Keratinocyte (primary cell): Measurements from ENCODE around the gene MYCBP2. TPM values are rescaled to one million over a fixed set of nuclear protein-coding genes. Genes with fewer than 3 reads are reported as not detected.

Source experiments
- DNase-seq: peaks from one replicate; pipeline ENCODE4 v3.0.0-alpha.2; 2011; ENCODE audit warnings: low read depth, missing footprints, low spot score
- FAIRE-seq: peaks from 2 replicates; lab custom pipeline; 2011; peaks lifted over from hg19 to GRCh38; lab: Jason Lieb, UNC
- H2AFZ ChIP-seq: 2 replicates; pipeline ENCODE4 v1.6.0; 2012; ENCODE audit warnings: low read length, control low read depth, inconsistent platforms; ENCODE audit not compliant: control insufficient read depth
- H3K27ac ChIP-seq: 2 replicates; pipeline ENCODE4 v1.5.1; 2011; ENCODE audit warnings: low read length; ENCODE audit not compliant: control insufficient read depth, insufficient read depth
- H3K27me3 ChIP-seq: 3 replicates; pipeline ENCODE4 v1.6.0; 2011; ENCODE audit warnings: low read length; ENCODE audit not compliant: control insufficient read depth, insufficient read depth; ENCODE audit errors: extremely low read depth
- H3K36me3 ChIP-seq, 2 experiments: 2 replicates in 1 of 2; 3 replicates in 1 of 2; pipeline ENCODE4 v1.5.1; 2011; ENCODE audit warnings: low read length in 2 of 2, mild to moderate bottlenecking in 1 of 2; ENCODE audit not compliant: control insufficient read depth in 2 of 2, insufficient read depth in 2 of 2; ENCODE audit errors: extremely low read depth in 1 of 2
- H3K4me1 ChIP-seq: 3 replicates; pipeline ENCODE4 v1.5.1; 2011; ENCODE audit warnings: low read length; ENCODE audit not compliant: control insufficient read depth, insufficient read depth; ENCODE audit errors: extremely low read depth
- H3K4me2 ChIP-seq: 3 replicates; pipeline ENCODE4 v1.6.0; 2011; ENCODE audit warnings: low read depth, low read length; ENCODE audit not compliant: control insufficient read depth, insufficient read depth; ENCODE audit errors: extremely low read depth
- H3K4me3 ChIP-seq, 3 experiments: fragments of 200-600 bp in 1 of 3; sonication (generic) in 1 of 3; 2 replicates in 2 of 3; 3 replicates in 1 of 3; pipeline ENCODE4 v1.5.1; 2011 to 2016; ENCODE audit warnings: low read length in 3 of 3, mild to moderate bottlenecking in 3 of 3, control low read depth in 2 of 3, inconsistent platforms in 1 of 3, low read depth in 1 of 3, mixed read lengths in 1 of 3, mixed run types in 1 of 3, moderate library complexity in 1 of 3; ENCODE audit not compliant: control insufficient read depth in 2 of 3, insufficient read depth in 2 of 3; ENCODE audit errors: extremely low read depth in 1 of 3
- H3K79me2 ChIP-seq: 2 replicates; pipeline ENCODE4 v1.6.0; 2012; ENCODE audit warnings: low read length; ENCODE audit not compliant: control insufficient read depth, insufficient read depth
- H3K9ac ChIP-seq: 3 replicates; pipeline ENCODE4 v1.6.0; 2011; ENCODE audit warnings: low read length; ENCODE audit not compliant: control insufficient read depth, insufficient read depth; ENCODE audit errors: extremely low read depth
- H3K9me1 ChIP-seq: 3 replicates; pipeline ENCODE4 v1.6.0; 2011; ENCODE audit warnings: low read length; ENCODE audit not compliant: control insufficient read depth, insufficient read depth; ENCODE audit errors: extremely low read depth
- H3K9me3 ChIP-seq: 2 replicates; pipeline ENCODE4 v1.5.1; 2012; ENCODE audit warnings: low read depth, low read length; ENCODE audit not compliant: control insufficient read depth
- H4K20me1 ChIP-seq: 3 replicates; pipeline ENCODE4 v1.6.0; 2011; ENCODE audit warnings: low read length; ENCODE audit not compliant: control insufficient read depth, insufficient read depth; ENCODE audit errors: extremely low read depth
- EZH2 ChIP-seq: IDR thresholded peaks from one replicate; pipeline ENCODE4 v1.6.1; 2012; ENCODE audit warnings: inconsistent platforms, mild to moderate bottlenecking, low read length, moderate library complexity
- dilution Hi-C: fragments of 300-500 bp; cut with MboI; formaldehyde crosslinking; loops from one replicate; pipeline ENCODE4 v1.7.0; 2020; ENCODE audit warnings: low sequenced_read_pairs; ENCODE audit not compliant: extremely low pct_ligation_motif_present
- polyA plus RNA-seq, 5 experiments: library from polyadenylated mRNA; depleted of rRNA in 3 of 5; stranded (reverse) in 3 of 5; stranded (forward) in 1 of 5; unstranded in 1 of 5; fragments of >200 nt; gene quantifications; 1 replicate in 1 of 5; 2 replicates in 3 of 5; 3 replicates in 1 of 5; pipeline versions ENCODE4 v1.2.1 to v1.2.3, GENCODE V29; 2011 to 2012; ENCODE audit warnings: missing spikeins in 2 of 5, low read depth in 1 of 5, low replicate concordance in 1 of 5
- TF ChIP-seq, protein P1 (sequence below), 3 experiments: IDR thresholded peaks in 1 of 3; conservative IDR thresholded peaks in 1 of 3; optimal IDR thresholded peaks in 1 of 3; 2 replicates in 2 of 3; 3 replicates in 1 of 3; pipeline versions ENCODE3 to v1.5.1; 2011; ENCODE audit warnings: low read length in 3 of 3, mild to moderate bottlenecking in 3 of 3, moderate library complexity in 2 of 3, control low read depth in 1 of 3, inconsistent platforms in 1 of 3; ENCODE audit not compliant: insufficient read depth in 2 of 3; ENCODE audit errors: extremely low read depth in 1 of 3

The MYCBP2 gene
- polyA plus RNA-seq, 1 donor (not counting 4 experiments of a cell fraction or from before 2014, with no cell fraction given), result 43.8 TPM

- H3K9me1 ChIP-seq, result no peaks in the 10 kb centered on the region
- H3K4me3 ChIP-seq, result no peak overlapping the region
- no peaks in the 10 kb centered on the region for H3K27me3 ChIP-seq
- H3K79me2 ChIP-seq, result no peaks in the 10 kb centered on the region
- H2AFZ ChIP-seq, result no peak overlapping the region
- FAIRE-seq (no peak), DNase-seq (no peak)
- dilution Hi-C loops, result no loop called here
- TF ChIP-seq, protein P1, sequence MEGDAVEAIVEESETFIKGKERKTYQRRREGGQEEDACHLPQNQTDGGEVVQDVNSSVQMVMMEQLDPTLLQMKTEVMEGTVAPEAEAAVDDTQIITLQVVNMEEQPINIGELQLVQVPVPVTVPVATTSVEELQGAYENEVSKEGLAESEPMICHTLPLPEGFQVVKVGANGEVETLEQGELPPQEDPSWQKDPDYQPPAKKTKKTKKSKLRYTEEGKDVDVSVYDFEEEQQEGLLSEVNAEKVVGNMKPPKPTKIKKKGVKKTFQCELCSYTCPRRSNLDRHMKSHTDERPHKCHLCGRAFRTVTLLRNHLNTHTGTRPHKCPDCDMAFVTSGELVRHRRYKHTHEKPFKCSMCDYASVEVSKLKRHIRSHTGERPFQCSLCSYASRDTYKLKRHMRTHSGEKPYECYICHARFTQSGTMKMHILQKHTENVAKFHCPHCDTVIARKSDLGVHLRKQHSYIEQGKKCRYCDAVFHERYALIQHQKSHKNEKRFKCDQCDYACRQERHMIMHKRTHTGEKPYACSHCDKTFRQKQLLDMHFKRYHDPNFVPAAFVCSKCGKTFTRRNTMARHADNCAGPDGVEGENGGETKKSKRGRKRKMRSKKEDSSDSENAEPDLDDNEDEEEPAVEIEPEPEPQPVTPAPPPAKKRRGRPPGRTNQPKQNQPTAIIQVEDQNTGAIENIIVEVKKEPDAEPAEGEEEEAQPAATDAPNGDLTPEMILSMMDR (optimal IDR thresholded peaks at IDR 0.05 in 1 of 3, IDR thresholded peaks at IDR 0.05 in 1 of 3, conservative IDR thresholded peaks at IDR 0.05 in 1 of 3; ENCODE audit: extremely low read depth in 1 of 3, insufficient read depth in 2 of 3, low read length in 3 of 3), result no peak
- no peak for TF ChIP-seq EZH2
- H3K27ac ChIP-seq, result no peak overlapping the region
- no peak overlapping the region for H3K9ac ChIP-seq
- no peaks in the 10 kb centered on the region for H3K36me3 ChIP-seq
- no peaks in the 10 kb centered on the region for H4K20me1 ChIP-seq
- no peaks in the 10 kb centered on the region for H3K9me3 ChIP-seq
- no peaks in the 10 kb centered on the region for H3K4me1 ChIP-seq
- no peak overlapping the region for H3K4me2 ChIP-seq
These were observed 27.1 kb upstream of the MYCBP2 start for GRCh38 chr13:77353995-77354394.

GRCh38 chr13:77351315-77351714, 24.4 kb upstream of the MYCBP2 start:
- DNase-seq (no peak), FAIRE-seq (no peak)
- H3K27ac ChIP-seq, result no peak overlapping the region
- H3K9ac ChIP-seq, result no peak overlapping the region
- no peak overlapping the region for H3K4me2 ChIP-seq
- no peaks in the 10 kb centered on the region for H3K36me3 ChIP-seq
- dilution Hi-C loops, result no loop called here
- no peaks in the 10 kb centered on the region for H4K20me1 ChIP-seq
- no peaks in the 10 kb centered on the region for H3K4me1 ChIP-seq
- TF ChIP-seq, protein P1 (optimal IDR thresholded peaks at IDR 0.05 in 1 of 3, IDR thresholded peaks at IDR 0.05 in 1 of 3, conservative IDR thresholded peaks at IDR 0.05 in 1 of 3; ENCODE audit: extremely low read depth in 1 of 3, insufficient read depth in 2 of 3, low read length in 3 of 3), result no peak
- no peak for TF ChIP-seq EZH2
- H3K4me3 ChIP-seq, result no peak overlapping the region
- H3K9me3 ChIP-seq, result no peaks in the 10 kb centered on the region
- H3K79me2 ChIP-seq, result no peaks in the 10 kb centered on the region
- no peaks in the 10 kb centered on the region for H3K9me1 ChIP-seq
- H3K27me3 ChIP-seq, result no peaks in the 10 kb centered on the region
- no peak overlapping the region for H2AFZ ChIP-seq
